Erythroblast (primary cell): ENCODE data around the gene SUZ12.
"Not testable (repeated sequence)": the region's sequence is repeated elsewhere in the genome, so short reads cannot be mapped to it uniquely, and the experiment has no call there.

Experiments used
- GATA1 ChIP-seq: IDR thresholded peaks from 2 replicates; pipeline ENCODE4 v1.6.1; 2011; ENCODE audit warnings: low read depth, mild to moderate bottlenecking, control low read depth, low read length, moderate library complexity
- POLR2A ChIP-seq: IDR thresholded peaks from 2 replicates; pipeline ENCODE4 v1.6.1; 2011; ENCODE audit warnings: mild to moderate bottlenecking, low read length

DNA sequence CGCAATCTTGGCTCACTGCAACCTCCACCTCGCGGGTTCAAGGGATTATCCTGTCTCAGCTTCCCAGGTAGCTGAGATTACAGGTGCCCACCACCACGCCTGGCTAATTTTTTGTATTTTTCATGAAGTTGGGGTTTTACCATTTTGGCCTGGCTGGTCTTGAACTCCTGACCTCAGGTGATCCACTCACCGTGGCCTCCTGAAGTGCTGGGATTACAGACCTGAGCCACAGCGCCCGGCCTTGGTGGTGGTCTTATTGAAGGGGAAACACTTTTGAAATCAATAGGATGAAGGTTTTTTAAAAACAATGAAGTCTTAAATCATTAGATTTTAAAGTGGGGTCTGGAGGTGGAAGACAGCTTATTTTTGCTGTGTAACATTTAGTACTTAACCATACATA is 5.6 kb downstream of the SUZ12 start:
- TF ChIP-seq POLR2A, GATA1: not testable (repeated sequence)
